GM19193 (cell line): ENCODE results near the gene CBFA2T3.
A peak's percentile ranks its signal among the peaks of the same experiment; 100 is the strongest.

Experiments
- POLR2A ChIP-seq: IDR thresholded peaks from 4 replicates; pipeline ENCODE4 v1.6.1; 2011; ENCODE audit not compliant: insufficient read depth, insufficient read length; ENCODE audit errors: extremely low read depth

CBFA2T3 gene

GRCh38 chr16:88992351-88993165 is 15.6 kb upstream of the CBFA2T3 start:
- TF ChIP-seq POLR2A, result no peak

GRCh38 chr16:88991813-88992350 is 14.9 kb upstream of the CBFA2T3 start:
- no peak for TF ChIP-seq POLR2A

GRCh38 chr16:88989852-88990547 is 13.0 kb upstream of the CBFA2T3 start:
- no peak for TF ChIP-seq POLR2A

- no peak for TF ChIP-seq POLR2A
Observed at GRCh38 chr16:88988980-88989811, 12.2 kb upstream of the CBFA2T3 start.

GRCh38 chr16:88985521-88985920 is 8.5 kb upstream of the CBFA2T3 start:
- TF ChIP-seq POLR2A, result no peak

GRCh38 chr16:88983771-88984687 is 7.0 kb upstream of the CBFA2T3 start:
- TF ChIP-seq POLR2A, result no peak

- TF ChIP-seq POLR2A, result no peak
Observed at GRCh38 chr16:88983165-88983564, 6.2 kb upstream of the CBFA2T3 start.

- TF ChIP-seq POLR2A, result peak; percentile 6
Observed at GRCh38 chr16:88982286-88983084, 5.5 kb upstream of the CBFA2T3 start.

- no peak for TF ChIP-seq POLR2A
Observed at GRCh38 chr16:88979353-88980015, 2.5 kb upstream of the CBFA2T3 start.

- TF ChIP-seq POLR2A, result peak; percentile 57
Observed at GRCh38 chr16:88978608-88979346, 1.8 kb upstream of the CBFA2T3 start.

GRCh38 chr16:88977812-88978607 is 1.0 kb upstream of the CBFA2T3 start:
- no peak for TF ChIP-seq POLR2A
